Mesenchymal stem cell (in vitro differentiated cells and primary cell): Measurements from ENCODE around the gene CEMIP.

ENCODE experiments used
- DNase-seq: peaks from one replicate; pipeline ENCODE4 v3.0.0-alpha.2; 2013
- H2AFZ ChIP-seq: one replicate; pipeline ENCODE4 v1.6.1; 2013; ENCODE audit warnings: low read depth, mild to moderate bottlenecking, control low read depth, inconsistent platforms, low read length, moderate library complexity
- H2AK5ac ChIP-seq: 2 replicates; pipeline ENCODE4 v1.6.1; 2013; ENCODE audit warnings: low read length, moderate library complexity, mild to moderate bottlenecking, inconsistent platforms; ENCODE audit not compliant: severe bottlenecking
- H2BK120ac ChIP-seq: one replicate; pipeline ENCODE4 v1.6.1; 2013; ENCODE audit warnings: low read depth, mild to moderate bottlenecking, inconsistent platforms, low read length, moderate library complexity
- H2BK12ac ChIP-seq, 2 experiments: one replicate each; pipeline ENCODE4 v1.6.1; 2013; ENCODE audit warnings: inconsistent platforms in 2 of 2, low read length in 2 of 2, mild to moderate bottlenecking in 2 of 2, moderate library complexity in 2 of 2, control low read depth in 1 of 2
- H2BK15ac ChIP-seq: one replicate; pipeline ENCODE4 v1.6.1; 2013; ENCODE audit warnings: mild to moderate bottlenecking, low read depth, inconsistent platforms; ENCODE audit not compliant: poor library complexity, severe bottlenecking
- H2BK5ac ChIP-seq: 2 replicates; pipeline ENCODE4 v1.6.1; 2013; ENCODE audit warnings: low read depth, mild to moderate bottlenecking, low read length, control low read depth, inconsistent platforms; ENCODE audit not compliant: poor library complexity, severe bottlenecking
- H3K14ac ChIP-seq, 2 experiments: one replicate each; pipeline ENCODE4 v1.6.1; 2013; ENCODE audit warnings: inconsistent platforms in 2 of 2, low read length in 2 of 2, control low read depth in 1 of 2, mild to moderate bottlenecking in 1 of 2, moderate library complexity in 1 of 2
- H3K18ac ChIP-seq, 2 experiments: one replicate each; pipeline ENCODE4 v1.6.1; 2013; ENCODE audit warnings: inconsistent platforms in 2 of 2, low read length in 2 of 2, control low read depth in 1 of 2, low read depth in 1 of 2, mild to moderate bottlenecking in 1 of 2
- H3K23ac ChIP-seq, 2 experiments: one replicate each; pipeline ENCODE4 v1.6.1; 2013; ENCODE audit warnings: inconsistent platforms in 2 of 2, low read length in 2 of 2, mild to moderate bottlenecking in 2 of 2, moderate library complexity in 2 of 2, control low read depth in 1 of 2
- H3K27ac ChIP-seq: 2 replicates; pipeline ENCODE4 v1.5.1; 2013; ENCODE audit warnings: mild to moderate bottlenecking, moderate library complexity, low read length, control low read depth, inconsistent platforms; ENCODE audit not compliant: poor library complexity, severe bottlenecking
- H3K27me3 ChIP-seq, 2 experiments: 2 replicates each; pipeline versions ENCODE4 v1.6.1 to v1.7.0; 2013; ENCODE audit warnings: low read length in 2 of 2, mild to moderate bottlenecking in 2 of 2, moderate library complexity in 2 of 2, control low read depth in 1 of 2, inconsistent platforms in 1 of 2; ENCODE audit not compliant: control insufficient read depth in 1 of 2, insufficient read depth in 1 of 2
- H3K36me3 ChIP-seq, 2 experiments: 2 replicates each; pipeline versions ENCODE4 v1.6.1 to v1.7.0; 2013; ENCODE audit warnings: low read length in 2 of 2, control low read depth in 1 of 2, inconsistent platforms in 1 of 2, low read depth in 1 of 2, mild to moderate bottlenecking in 1 of 2; ENCODE audit not compliant: insufficient read depth in 2 of 2, control insufficient read depth in 1 of 2
- H3K4ac ChIP-seq, 2 experiments: one replicate each; pipeline ENCODE4 v1.6.1; 2013; ENCODE audit warnings: inconsistent platforms in 2 of 2, low read length in 2 of 2, mild to moderate bottlenecking in 2 of 2, moderate library complexity in 2 of 2, control low read depth in 1 of 2, low read depth in 1 of 2
- H3K4me1 ChIP-seq: 2 replicates; pipeline ENCODE4 v1.6.1; 2013; ENCODE audit warnings: low read depth, low read length, control low read depth; ENCODE audit not compliant: control insufficient read depth, insufficient read depth
- H3K4me2 ChIP-seq: 2 replicates; pipeline ENCODE4 v1.6.1; 2013; ENCODE audit warnings: low read length, mild to moderate bottlenecking, inconsistent platforms; ENCODE audit not compliant: poor library complexity, severe bottlenecking
- H3K4me3 ChIP-seq, 2 experiments: 2 replicates each; pipeline versions ENCODE4 v1.5.1 to v1.7.0; 2013; ENCODE audit warnings: low read length in 2 of 2, mild to moderate bottlenecking in 2 of 2, control low read depth in 1 of 2, low read depth in 1 of 2; ENCODE audit not compliant: insufficient read depth in 1 of 2
- H3K79me1 ChIP-seq: replicated peaks from 2 replicates; pipeline ENCODE4 v1.6.1; 2013; ENCODE audit warnings: mild to moderate bottlenecking, control low read depth, low read length, inconsistent platforms; ENCODE audit not compliant: poor library complexity, severe bottlenecking
- H3K9ac ChIP-seq: 2 replicates; pipeline ENCODE4 v1.7.0; 2013; ENCODE audit warnings: mild to moderate bottlenecking, low read length, moderate library complexity
- H3K9me3 ChIP-seq: 2 replicates; pipeline ENCODE4 v1.7.0; 2013; ENCODE audit warnings: mild to moderate bottlenecking, low read length; ENCODE audit not compliant: control insufficient read depth
- H4K8ac ChIP-seq: one replicate; pipeline ENCODE4 v1.6.1; 2013; ENCODE audit warnings: inconsistent platforms, mild to moderate bottlenecking, low read length, moderate library complexity
- H4K91ac ChIP-seq: one replicate; pipeline ENCODE4 v1.6.1; 2013; ENCODE audit warnings: mild to moderate bottlenecking, low read length, inconsistent platforms
- WGBS: methylation state at CpG from one replicate; pipeline ENCODE4 v1.1.7; 2013; ENCODE audit warnings: mixed read lengths; 5-methylcytosine and 5-hydroxymethylcytosine counted together

CEMIP gene

DNA sequence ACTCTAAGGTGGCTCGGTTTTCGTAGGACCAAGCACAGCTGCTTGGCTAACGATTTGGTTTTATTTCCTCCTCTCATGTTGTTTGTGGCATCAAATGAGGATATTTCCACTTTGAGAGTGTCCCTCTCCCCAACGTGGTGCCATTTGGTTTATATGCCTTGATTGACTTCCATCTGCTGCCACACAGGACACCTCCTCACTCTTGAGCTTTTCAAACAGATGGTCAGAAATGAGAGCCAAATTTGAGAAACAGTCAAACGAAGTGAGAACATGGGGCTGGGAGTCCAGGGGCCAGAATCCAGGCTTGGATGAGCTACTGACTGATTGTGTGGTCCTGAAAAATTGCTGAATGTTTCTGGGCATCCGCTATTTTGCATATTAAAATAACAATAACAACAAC lies 43.5 kb downstream of the CEMIP start:
- no peaks in the 10 kb centered on the region for H3K79me1 ChIP-seq
- H3K36me3 ChIP-seq: peaks cover 0 to 94% of the 10 kb centered on the region in 2 experiments
- no peak overlapping the region for H3K4me3 ChIP-seq
- no peak overlapping the region for H2BK120ac ChIP-seq
- no peaks in the 10 kb centered on the region for H3K4me1 ChIP-seq
- no peak overlapping the region for H3K4me2 ChIP-seq
- no peak overlapping the region for H2BK5ac ChIP-seq
- H3K4ac ChIP-seq: no peak overlapping the region
- H2AFZ ChIP-seq: no peak overlapping the region
- no peak overlapping the region for H3K23ac ChIP-seq
- no peak overlapping the region for H4K91ac ChIP-seq
- 81% methylated on average over 4 of the region's 6 CpGs for WGBS
- no peaks in the 10 kb centered on the region for H3K9me3 ChIP-seq
- H3K14ac ChIP-seq: no peak overlapping the region
- no peak for DNase-seq
- no peak overlapping the region for H2BK12ac ChIP-seq
- H3K27ac ChIP-seq: no peak overlapping the region
- no peak overlapping the region for H3K9ac ChIP-seq
- no peak overlapping the region for H2BK15ac ChIP-seq
- no peaks in the 10 kb centered on the region for H3K27me3 ChIP-seq
- no peak overlapping the region for H4K8ac ChIP-seq
- H2AK5ac ChIP-seq: no peak overlapping the region
- no peak overlapping the region for H3K18ac ChIP-seq

DNA sequence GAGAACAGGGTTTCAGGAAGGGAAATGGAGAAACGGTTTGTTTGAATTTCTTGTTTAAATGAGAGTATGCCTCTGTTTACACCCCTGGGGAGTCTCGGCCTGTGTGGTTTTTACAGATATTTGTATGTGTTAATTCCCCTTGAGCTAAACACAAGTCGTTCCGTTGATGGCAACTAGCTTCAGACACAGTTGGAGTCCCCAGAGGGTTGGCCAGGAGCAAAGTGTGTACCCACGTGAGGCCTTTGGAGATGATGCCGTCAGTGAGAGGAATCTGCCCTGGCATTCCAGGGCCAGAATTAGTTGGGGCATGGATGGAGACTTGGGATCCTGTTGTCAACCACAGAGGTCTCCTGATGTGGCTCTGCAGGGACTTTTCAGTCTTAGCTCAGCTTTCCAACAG lies 44.0 kb downstream of the CEMIP start:
- Histone ChIP-seq H3K27me3 (no peaks in the 10 kb centered on the region), H3K9ac (no peak overlapping the region), H3K4ac (no peak overlapping the region), H4K91ac (no peak overlapping the region), H3K4me2 (no peak overlapping the region), H4K8ac (no peak overlapping the region), H3K9me3 (no peaks in the 10 kb centered on the region), H2BK12ac (no peak overlapping the region), H3K27ac (no peak overlapping the region), H2AFZ (no peak overlapping the region), H3K79me1 (no peaks in the 10 kb centered on the region), H3K4me1 (no peaks in the 10 kb centered on the region), H3K4me3 (no peak overlapping the region), H2BK15ac (no peak overlapping the region), H2BK5ac (no peak overlapping the region), H3K23ac (no peak overlapping the region), H2AK5ac (no peak overlapping the region), H3K36me3 (peaks cover 0 to 90% of the 10 kb centered on the region in 2 experiments), H2BK120ac (no peak overlapping the region), H3K14ac (no peak overlapping the region), H3K18ac (no peak overlapping the region)
- WGBS: 52% methylated on average over 6 of the region's 6 CpGs
- no peak for DNase-seq

- Histone ChIP-seq H2AK5ac (no peak overlapping the region), H2BK15ac (no peak overlapping the region), H3K9me3 (no peaks in the 10 kb centered on the region), H3K36me3 (peaks cover 0 to 89% of the 10 kb centered on the region in 2 experiments), H4K91ac (no peak overlapping the region), H3K4me2 (no peak overlapping the region), H3K9ac (no peak overlapping the region), H3K14ac (no peak overlapping the region), H3K23ac (no peak overlapping the region), H3K18ac (no peak overlapping the region), H3K4me1 (no peaks in the 10 kb centered on the region), H3K4ac (no peak overlapping the region), H3K27ac (no peak overlapping the region), H2BK120ac (no peak overlapping the region), H2AFZ (no peak overlapping the region), H2BK12ac (no peak overlapping the region), H3K79me1 (no peaks in the 10 kb centered on the region), H4K8ac (peak overlapping the region; percentile 13), H2BK5ac (no peak overlapping the region), H3K4me3 (no peak overlapping the region), H3K27me3 (no peaks in the 10 kb centered on the region)
- DNase-seq: no peak
- WGBS: 56% methylated on average over 4 of the region's 4 CpGs
Measured at GRCh38 chr15:80823995-80824394, 44.8 kb downstream of the CEMIP start.

GRCh38 chr15:80825361-80826030 lies 46.3 kb downstream of the CEMIP start:
- no peaks in the 10 kb centered on the region for H3K4me1 ChIP-seq
- no peak overlapping the region for H3K27ac ChIP-seq
- no peak overlapping the region for H4K8ac ChIP-seq
- peaks cover 0 to 89% of the 10 kb centered on the region in 2 experiments for H3K36me3 ChIP-seq
- H2AK5ac ChIP-seq: no peak overlapping the region
- no peak overlapping the region for H2BK5ac ChIP-seq
- 89% methylated on average over 6 of the region's 6 CpGs for WGBS
- H3K9ac ChIP-seq: no peak overlapping the region
- no peak overlapping the region for H3K4me3 ChIP-seq
- no peak overlapping the region for H2BK15ac ChIP-seq
- no peak overlapping the region for H3K14ac ChIP-seq
- no peaks in the 10 kb centered on the region for H3K9me3 ChIP-seq
- H3K4ac ChIP-seq: no peak overlapping the region
- no peaks in the 10 kb centered on the region for H3K79me1 ChIP-seq
- H2BK12ac ChIP-seq: no peak overlapping the region
- H3K23ac ChIP-seq: no peak overlapping the region
- no peak overlapping the region for H3K18ac ChIP-seq
- no peak overlapping the region for H2AFZ ChIP-seq
- no peak overlapping the region for H4K91ac ChIP-seq
- H2BK120ac ChIP-seq: no peak overlapping the region
- H3K27me3 ChIP-seq: no peaks in the 10 kb centered on the region
- DNase-seq: no peak
- H3K4me2 ChIP-seq: no peak overlapping the region
